ENCODE results near the gene HOXD10. TPM values are rescaled to one million over a fixed set of nuclear protein-coding genes. Genes with fewer than 3 reads are reported as not detected.

Gene HOXD10
- total RNA-seq, 1 donor from 2014 or later = not detected

GRCh38 chr2:176083796-176084261 lies 32.7 kb upstream of the HOXD10 start, which contains the start of gene EVX2:
Gene EVX2, minus strand, starts transcription at chr2:176083962. Its CDS starts 186 bp downstream, at chr2:176083776.
- peaks cover 89% of the 10 kb centered on the region for H3K27me3 Mint-ChIP-seq (ENCODE audit: insufficient read depth, low read depth)
- Histone ChIP-seq H3K79me2 (ENCODE audit: low read depth) (no peaks in the 10 kb centered on the region), H3K27ac (no peak within 1 kb of the TSS), H3K9me3 (ENCODE audit: low read depth) (no peaks in the 10 kb centered on the region), H3F3A (ENCODE audit: low read depth) (peaks cover 16% of the 10 kb centered on the region), H3K9ac (no peak within 1 kb of the TSS), H3K27me3 (peaks cover 100% of the 10 kb centered on the region), H3K4me3 (no peak within 1 kb of the TSS), H3K4me1 (peaks cover 7% of the 10 kb centered on the region), H3K4me2 (peak within 1 kb of the TSS; percentile 45), H3K36me3 (no peaks in the 10 kb centered on the region), H4K20me1 (ENCODE audit: low read depth) (peaks cover 84% of the 10 kb centered on the region), H2AFZ (replicated peaks) (no peak within 1 kb of the TSS)
- peak within 1 kb of the TSS; percentile 62 for H3K4me3 Mint-ChIP-seq
- H3K9me3 Mint-ChIP-seq = no peaks in the 10 kb centered on the region
- no peaks in the 10 kb centered on the region for H3K36me3 Mint-ChIP-seq
- peaks cover 17% of the 10 kb centered on the region for H3K4me1 Mint-ChIP-seq
- TF ChIP-seq EZH2 (IDR thresholded peaks at IDR 0.05) (no peak), EZH2phosphoT487 (IDR thresholded peaks at IDR 0.05) (no peak), CTCF (IDR thresholded peaks at IDR 0.05) (no peak)
- H3K27ac Mint-ChIP-seq = no peak within 1 kb of the TSS
- DNase-seq (ENCODE audit: low spot score) = no peak

GRCh38 chr2:176084611-176085119 lies 31.9 kb upstream of the HOXD10 start:
- no peak overlapping the region for H3K4me3 Mint-ChIP-seq

DNA sequence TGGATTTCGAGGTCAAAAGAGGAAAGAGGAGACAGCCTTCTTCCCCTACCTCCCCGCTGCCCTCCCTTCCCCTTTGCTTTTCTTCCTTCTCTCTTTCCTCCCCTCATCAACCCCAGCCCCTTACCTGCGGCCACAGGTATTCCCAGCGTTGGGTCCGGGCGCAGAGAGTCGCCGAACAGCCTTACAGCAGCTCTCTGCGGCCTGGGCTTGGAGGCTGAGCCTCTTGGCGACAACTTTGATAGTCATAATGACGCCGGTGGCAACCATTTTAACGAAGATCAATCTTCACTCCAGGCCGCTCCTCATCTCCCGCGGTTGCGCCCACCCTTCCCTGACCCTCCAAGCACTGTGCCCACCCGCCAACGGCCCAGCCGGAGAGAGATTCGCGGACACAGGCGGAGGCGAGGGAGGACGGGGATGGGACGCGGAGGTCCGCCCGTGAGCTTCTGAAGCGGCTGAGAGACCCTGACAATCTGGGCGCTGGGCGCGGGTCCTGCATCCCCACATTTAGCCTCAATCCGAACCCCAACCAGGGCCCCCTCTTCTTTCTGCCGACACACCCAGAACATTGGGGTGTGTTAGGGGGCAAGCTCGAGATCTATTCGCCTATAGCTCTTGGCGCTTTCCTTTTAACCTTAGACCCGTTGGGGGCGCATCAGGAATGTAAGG lies 31.3 kb upstream of the HOXD10 start:
- no peaks in the 10 kb centered on the region for H3K36me3 ChIP-seq
- H3K9ac ChIP-seq = no peak overlapping the region
- H3K27me3 ChIP-seq = peaks cover 100% of the 10 kb centered on the region
- H3K4me3 ChIP-seq = peak overlapping the region; percentile 32
- peaks cover 6% of the 10 kb centered on the region for H3F3A ChIP-seq (ENCODE audit: low read depth)
- no peak for DNase-seq (ENCODE audit: low spot score)
- Mint-ChIP-seq H3K9me3 (no peaks in the 10 kb centered on the region), H3K27ac (no peak overlapping the region), H3K4me1 (peaks cover 11% of the 10 kb centered on the region), H3K27me3 (ENCODE audit: insufficient read depth, low read depth) (peaks cover 95% of the 10 kb centered on the region), H3K36me3 (no peaks in the 10 kb centered on the region), H3K4me3 (peak overlapping the region; percentile 21)
- H3K4me1 ChIP-seq = peaks cover 7% of the 10 kb centered on the region
- H4K20me1 ChIP-seq (ENCODE audit: low read depth) = peaks cover 89% of the 10 kb centered on the region
- H3K27ac ChIP-seq = no peak overlapping the region
- TF ChIP-seq EZH2 (IDR thresholded peaks at IDR 0.05) (peak; percentile 93), CTCF (IDR thresholded peaks at IDR 0.05) (no peak), EZH2phosphoT487 (IDR thresholded peaks at IDR 0.05) (peak; percentile 99)
- H3K79me2 ChIP-seq (ENCODE audit: low read depth) = no peaks in the 10 kb centered on the region
- peak overlapping the region; percentile 75 for H3K4me2 ChIP-seq
- no peak overlapping the region for H2AFZ ChIP-seq (replicated peaks)
- H3K9me3 ChIP-seq (ENCODE audit: low read depth) = no peaks in the 10 kb centered on the region

More at GRCh38 chr2:176084611-176085119, 31.9 kb upstream of the HOXD10 start:
- Histone ChIP-seq H3K4me1 (peaks cover 7% of the 10 kb centered on the region), H3K4me3 (no peak overlapping the region), H3K36me3 (no peaks in the 10 kb centered on the region), H3K9ac (no peak overlapping the region), H2AFZ (replicated peaks) (no peak overlapping the region), H3K27me3 (peaks cover 100% of the 10 kb centered on the region), H3K9me3 (ENCODE audit: low read depth) (no peaks in the 10 kb centered on the region), H3F3A (ENCODE audit: low read depth) (peaks cover 8% of the 10 kb centered on the region), H3K4me2 (no peak overlapping the region), H3K79me2 (ENCODE audit: low read depth) (no peaks in the 10 kb centered on the region), H3K27ac (no peak overlapping the region), H4K20me1 (ENCODE audit: low read depth) (peaks cover 84% of the 10 kb centered on the region)
- Mint-ChIP-seq H3K4me1 (peaks cover 11% of the 10 kb centered on the region), H3K9me3 (no peaks in the 10 kb centered on the region), H3K27ac (no peak overlapping the region), H3K36me3 (no peaks in the 10 kb centered on the region), H3K27me3 (ENCODE audit: insufficient read depth, low read depth) (peaks cover 89% of the 10 kb centered on the region)
- TF ChIP-seq EZH2 (IDR thresholded peaks at IDR 0.05) (peak; percentile 57), CTCF (IDR thresholded peaks at IDR 0.05) (no peak), EZH2phosphoT487 (IDR thresholded peaks at IDR 0.05) (no peak)
- no peak for DNase-seq (ENCODE audit: low spot score)
